GM19452 (cell line): ENCODE results near the gene ASIC5.
"Not testable (repeated sequence)": the region's sequence is repeated elsewhere in the genome, so short reads cannot be mapped to it uniquely, and the experiment has no call there.

Experiments
- ATAC-seq: cut with Tn5 transposase; IDR thresholded peaks from one replicate; pipeline ENCODE4 v1.9.1; 2021; ENCODE audit not compliant: unreplicated experiment

The ASIC5 gene

GRCh38 chr4:155802190-155802959 lies 63.7 kb downstream of the ASIC5 start:
- no peak for ATAC-seq

GRCh38 chr4:155800685-155801343 lies 65.3 kb downstream of the ASIC5 start:
- ATAC-seq, result no peak

- no peak for ATAC-seq
Observed at GRCh38 chr4:155799794-155800123, 66.3 kb downstream of the ASIC5 start.

GRCh38 chr4:155799116-155799793 lies 66.8 kb downstream of the ASIC5 start:
- ATAC-seq, result no peak

GRCh38 chr4:155797581-155797980 lies 68.5 kb downstream of the ASIC5 start:
- not testable (repeated sequence) for ATAC-seq

GRCh38 chr4:155795991-155796390 lies 70.1 kb downstream of the ASIC5 start:
- ATAC-seq, result peak; percentile 83

GRCh38 chr4:155794589-155795236 lies 71.4 kb downstream of the ASIC5 start:
- ATAC-seq, result no peak

- ATAC-seq, result no peak
Observed at GRCh38 chr4:155789982-155790381, 76.1 kb downstream of the ASIC5 start.

GRCh38 chr4:155789391-155789790 lies 76.7 kb downstream of the ASIC5 start:
- no peak for ATAC-seq

- peak; percentile 98 for ATAC-seq
Observed at GRCh38 chr4:155787113-155787710, 78.9 kb downstream of the ASIC5 start.

- ATAC-seq, result no peak
Observed at GRCh38 chr4:155785828-155786227, 80.2 kb downstream of the ASIC5 start.

GRCh38 chr4:155784637-155785036 lies 81.4 kb downstream of the ASIC5 start:
- no peak for ATAC-seq

GRCh38 chr4:155781249-155781831 lies 84.7 kb downstream of the ASIC5 start:
- no peak for ATAC-seq

- ATAC-seq, result no peak
Observed at GRCh38 chr4:155780775-155781174, 85.3 kb downstream of the ASIC5 start.
